T-helper 1 cell (primary cell): ENCODE measurements around the gene NOP9.

ENCODE experiments used
- DNase-seq, 5 donors: peaks; one replicate each; pipeline ENCODE4 v3.0.0-alpha.2; 2012 to 2020

NOP9 gene

DNA sequence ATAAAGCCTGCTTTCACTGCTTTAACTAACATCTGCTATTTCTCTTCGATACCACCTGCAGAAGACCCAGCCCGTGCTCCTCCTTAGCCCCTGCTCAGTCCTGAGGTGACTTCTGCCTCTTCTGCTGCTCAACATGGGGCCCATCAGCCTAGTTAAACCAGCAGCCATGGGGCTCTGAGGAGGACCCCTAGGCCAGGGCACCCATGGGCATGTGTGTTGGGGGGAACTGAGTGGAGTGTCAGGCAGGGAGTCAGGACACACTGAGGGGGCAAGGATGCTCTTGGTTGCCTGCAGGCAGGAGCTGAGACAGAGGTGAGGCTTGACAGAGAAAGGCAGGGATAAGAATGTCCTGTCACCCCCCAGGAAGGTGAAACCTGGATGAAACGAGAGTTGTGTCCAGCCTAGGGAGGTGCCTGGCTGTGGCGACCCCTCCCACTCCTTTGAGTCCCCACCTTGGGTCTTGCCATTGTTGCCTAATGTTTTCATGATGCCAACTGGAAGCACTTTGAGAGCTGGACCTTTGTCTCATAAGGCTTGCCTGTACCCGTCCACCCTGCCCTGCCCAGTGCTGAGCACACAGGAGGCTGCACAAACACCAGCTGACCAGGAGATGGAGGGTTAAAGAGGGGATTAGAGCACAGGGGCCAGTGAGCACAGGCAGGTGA is 15.7 kb upstream of the NOP9 start:
- DNase-seq: no peak

DNA sequence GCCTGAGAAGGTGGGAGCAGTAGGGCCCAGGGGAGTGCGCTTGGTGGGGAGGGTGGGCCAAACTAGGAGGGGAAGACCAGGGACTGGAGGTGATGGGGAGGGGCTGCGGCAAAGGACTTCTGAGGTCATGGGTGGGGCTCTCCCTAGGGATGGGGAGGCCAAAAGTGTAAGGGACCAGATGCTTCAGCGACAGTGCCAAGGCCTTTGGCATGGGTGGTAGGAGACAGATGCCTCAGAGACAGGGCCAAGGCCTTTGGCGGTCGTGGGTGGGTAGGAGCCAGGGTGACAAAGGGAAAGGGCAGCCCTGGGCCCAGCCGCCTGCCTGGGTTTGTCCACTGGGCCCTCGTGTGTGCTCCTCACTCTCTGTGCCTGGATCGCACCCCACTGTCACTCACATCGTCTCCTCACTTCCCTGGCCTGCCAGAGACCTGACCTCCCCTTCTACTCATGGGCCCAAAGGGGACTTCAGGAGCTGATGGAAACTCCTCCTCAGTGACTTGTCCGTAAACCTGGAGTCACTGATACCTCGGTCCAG is 15.1 kb upstream of the NOP9 start:
- DNase-seq: no peak

DNA sequence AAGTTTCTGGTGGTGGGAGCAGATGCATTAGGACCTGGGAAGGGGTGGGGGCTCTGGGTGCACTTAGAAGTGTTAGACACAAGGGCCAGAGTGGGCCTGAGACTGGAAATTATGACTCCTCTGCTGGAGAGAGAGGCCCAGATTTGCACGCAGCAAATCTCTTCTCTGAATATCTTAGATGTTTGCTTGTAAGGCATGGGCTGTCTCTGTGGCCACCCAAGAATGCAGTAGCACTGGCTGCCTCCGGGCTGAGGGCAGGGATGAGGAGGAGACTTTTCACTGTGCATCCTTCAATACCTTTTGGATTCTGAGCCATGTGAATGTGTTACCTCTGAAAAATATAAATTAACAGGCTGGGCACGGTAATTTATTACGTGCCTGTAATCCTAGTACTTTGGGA is 14.3 kb upstream of the NOP9 start:
- DNase-seq: no peak

DNA sequence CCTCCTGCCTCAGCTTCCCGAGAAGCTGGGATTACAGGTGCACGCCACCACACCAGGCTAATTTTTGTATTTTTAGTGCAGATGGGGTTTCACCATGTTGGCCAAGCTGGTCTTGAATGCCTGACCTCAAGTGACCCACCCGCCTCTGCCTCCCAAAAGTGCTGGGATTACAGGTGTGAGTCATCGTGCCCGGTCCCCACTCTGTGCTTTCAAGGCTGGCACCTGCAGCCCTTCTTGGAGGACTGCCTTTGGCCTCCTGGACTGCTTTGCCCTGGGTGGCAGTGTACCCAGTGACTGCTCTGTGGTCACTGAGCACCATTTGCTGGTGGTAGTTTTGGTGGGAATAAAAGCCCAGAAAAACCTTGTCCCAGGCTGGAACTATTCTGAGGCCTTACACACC is 12.7 kb upstream of the NOP9 start:
- DNase-seq: no peak

DNA sequence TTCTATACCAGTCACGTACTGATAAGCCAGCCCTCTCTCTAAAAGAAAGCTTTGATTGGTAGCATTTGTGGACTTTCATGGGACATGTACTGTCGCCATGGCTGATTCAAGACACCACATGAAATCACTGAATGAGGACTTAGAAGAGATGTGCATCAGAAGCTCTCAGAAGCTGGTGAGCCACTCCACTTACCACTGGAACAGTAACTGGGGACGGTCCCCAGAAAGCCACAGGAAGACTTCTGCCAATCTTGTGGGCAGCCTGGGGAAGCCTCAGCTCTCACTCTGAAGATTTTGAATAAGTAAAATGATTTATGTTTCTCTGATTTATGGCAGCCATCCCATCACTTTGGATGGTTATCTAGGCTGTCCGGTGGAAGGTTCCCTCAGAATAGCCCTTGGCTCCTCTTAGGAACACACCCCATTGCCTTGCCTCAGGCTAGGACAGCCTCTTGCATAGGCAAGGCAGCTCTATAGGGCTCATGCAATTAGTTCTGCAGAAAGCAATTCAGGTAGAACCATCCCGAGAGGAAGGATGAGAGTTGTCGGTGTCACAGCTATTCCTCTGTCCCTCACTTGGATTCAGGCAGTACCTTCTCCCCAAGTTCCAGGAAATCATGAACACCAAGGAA is 9.9 kb upstream of the NOP9 start:
- peak in 1 of 5 donors; percentile 72 for DNase-seq

DNA sequence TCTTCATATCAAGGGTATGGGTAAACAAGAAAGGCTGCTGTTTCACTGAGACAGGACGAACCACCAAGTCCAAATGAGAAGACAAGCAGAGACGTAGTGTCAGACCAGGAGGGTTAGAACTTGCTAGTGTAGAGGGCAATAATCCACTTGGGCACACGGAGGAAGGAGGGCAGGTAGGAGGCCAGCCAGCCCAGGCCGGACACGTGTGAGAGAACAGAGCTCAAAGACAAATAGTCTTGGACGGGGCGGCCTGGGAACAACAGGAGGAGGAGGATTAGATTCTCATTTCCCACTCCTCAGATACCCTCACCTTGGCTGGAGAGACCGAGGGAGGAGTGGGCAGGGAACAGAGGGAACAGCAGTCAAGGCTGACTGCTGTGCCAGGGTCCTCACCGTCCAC is 8.9 kb upstream of the NOP9 start:
- no peak for DNase-seq

DNA sequence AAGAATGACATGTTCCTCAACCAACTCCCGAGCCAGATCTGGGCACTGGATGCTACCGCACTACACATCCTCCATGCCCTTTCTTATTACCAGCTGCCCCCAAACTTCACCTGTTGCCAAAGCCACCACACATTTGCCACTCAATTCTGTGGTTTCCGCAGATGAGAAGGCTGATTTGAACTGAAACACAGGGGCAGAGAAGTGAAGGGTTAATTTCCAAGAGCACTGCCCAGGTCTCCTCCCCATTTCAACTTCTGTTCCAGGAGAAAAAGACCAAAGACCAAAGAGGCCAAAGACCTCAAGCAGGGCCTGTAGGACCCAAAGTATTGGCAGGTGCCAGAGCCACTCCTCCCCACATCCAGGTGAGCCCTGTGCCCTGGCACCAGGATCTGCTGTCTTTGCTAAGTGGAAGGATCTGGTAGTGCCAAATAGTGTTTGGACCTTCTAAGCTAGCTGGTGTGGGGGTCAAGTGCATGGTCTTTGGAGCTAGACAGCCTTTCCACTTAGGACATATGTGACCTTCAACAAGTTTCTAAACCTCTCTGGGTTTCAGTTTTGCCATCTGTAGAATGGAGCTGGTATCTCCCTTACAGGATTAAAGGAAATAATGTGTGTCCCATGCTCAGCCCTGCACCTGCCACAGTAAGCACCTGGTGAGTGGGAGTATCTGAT is 8.1 kb upstream of the NOP9 start:
- no peak for DNase-seq

DNA sequence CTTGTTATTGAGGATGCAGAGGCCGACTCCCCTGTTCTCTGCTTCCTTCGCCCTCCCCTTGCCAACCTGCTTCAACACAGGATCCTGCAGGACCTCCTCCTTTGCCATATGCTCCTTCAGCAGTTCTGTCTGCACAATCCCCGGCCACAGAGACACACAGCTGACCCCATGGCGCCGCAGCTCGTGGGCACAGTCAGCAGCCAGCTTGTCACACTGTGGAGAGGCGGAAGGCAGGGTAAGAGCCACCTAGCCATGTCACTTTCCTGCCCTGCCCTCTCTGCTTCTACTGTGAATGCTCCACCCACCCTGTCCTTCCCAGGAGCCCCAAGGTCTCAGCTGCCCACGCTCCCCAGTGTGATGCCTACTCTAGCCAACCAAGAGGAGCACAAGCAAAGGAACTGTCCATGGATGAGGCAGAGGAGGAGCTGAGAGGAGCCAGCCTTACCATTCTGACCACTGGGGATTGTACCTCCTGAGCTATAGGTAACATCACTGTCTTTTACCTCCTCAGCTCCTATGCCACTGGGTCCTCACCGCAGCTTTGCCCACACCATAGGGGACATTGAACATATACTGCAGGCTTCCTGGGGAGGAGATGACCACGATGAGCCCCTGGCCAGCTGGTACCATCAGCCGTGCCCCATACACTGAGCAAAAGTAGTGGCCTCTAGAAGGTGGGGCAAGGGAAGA is 7.4 kb upstream of the NOP9 start:
- DNase-seq: no peak

DNA sequence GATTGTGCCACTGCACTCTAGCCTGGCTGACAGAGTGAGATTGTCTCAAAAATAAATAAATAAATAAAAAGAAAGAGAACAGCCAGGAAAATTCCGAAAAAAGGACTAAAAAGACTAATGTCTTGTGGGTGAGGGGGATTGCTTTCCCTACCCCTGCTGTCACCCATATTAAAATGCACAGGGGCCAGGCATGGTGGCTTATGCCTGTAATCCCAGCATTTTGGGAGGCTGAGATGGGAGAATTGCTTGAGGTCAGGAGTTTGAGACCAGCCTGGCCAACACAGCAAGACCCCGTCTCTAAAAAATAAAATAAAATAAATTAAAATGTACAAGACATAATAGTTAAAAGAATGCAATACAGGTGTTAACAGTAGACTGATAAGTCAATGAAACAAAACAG is 6.1 kb upstream of the NOP9 start:
- no peak for DNase-seq

DNA sequence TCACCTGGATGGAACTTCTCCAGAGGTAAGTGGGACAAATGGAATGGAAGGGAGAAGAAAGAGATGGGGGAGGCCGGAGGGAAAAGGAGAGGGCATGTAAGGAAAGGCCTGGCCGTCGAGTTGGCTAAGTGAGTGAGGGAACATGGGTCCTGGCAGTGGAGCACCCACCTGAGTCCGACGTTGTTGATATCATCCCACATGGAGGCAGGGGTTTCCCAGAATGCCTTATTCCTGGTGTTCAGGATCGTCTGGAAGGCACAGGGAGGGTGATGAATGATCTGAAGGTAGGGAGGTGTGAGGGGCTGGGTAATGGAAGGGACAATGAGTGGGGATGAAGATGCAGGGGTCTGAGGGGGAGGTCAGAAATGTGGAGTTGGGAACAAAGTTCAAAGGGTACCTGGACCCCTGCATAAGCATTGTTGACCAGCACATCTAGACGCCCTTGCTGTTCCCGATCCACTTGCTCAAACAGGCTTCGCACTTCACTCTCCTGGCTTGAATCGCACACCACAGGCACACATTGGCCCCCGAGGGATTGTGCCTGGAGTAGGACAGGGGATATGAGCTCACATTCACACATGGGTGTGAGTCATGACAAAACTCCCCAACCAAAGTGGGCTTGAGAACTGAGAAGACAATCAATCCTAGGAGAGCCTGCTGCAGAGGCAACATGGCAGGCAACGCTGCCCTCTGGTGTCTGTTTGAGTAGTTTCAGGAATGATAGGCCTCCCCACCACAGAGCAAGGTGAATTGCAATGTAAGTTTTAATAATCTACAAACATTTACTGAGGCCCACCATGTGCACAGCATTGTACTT is 3.1 kb upstream of the NOP9 start:
- peak; percentile 28 to 80 (median 58) for DNase-seq

DNA sequence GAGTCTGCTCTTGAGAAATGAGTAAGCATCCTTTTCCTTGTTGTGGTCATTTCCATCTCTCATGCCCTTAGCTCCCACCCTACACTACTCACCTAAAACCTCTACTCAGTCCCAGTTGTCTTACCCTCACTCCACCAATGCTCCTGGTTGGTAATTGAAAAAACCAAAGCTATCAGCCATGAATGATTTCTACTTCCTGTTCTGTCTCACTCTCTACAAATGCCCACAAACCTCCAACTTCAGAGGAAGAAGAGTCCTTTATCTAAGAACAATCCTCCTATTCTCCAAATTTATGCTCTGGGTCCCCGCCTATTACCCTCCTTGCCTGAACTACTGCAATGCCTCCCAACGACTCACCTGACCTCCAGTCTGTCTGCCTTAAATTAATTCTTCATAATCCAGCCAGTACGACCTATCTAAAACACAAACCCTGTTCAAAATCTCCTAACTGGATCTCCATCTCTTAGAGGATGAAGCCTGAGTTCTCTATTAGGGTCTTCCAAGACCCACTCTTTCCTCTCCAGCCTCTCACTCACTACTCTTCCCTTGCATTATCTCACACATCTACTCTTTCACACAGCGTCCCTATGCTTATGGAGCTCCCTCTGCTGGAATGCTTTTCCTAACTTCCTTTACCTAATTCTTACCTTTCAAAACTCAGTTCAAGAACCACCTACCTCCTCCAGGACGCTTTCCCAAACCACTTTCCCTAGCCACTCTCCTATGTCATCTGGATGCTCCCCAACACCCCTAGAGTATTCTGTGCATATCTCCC is 2.3 kb upstream of the NOP9 start:
- no peak for DNase-seq

DNA sequence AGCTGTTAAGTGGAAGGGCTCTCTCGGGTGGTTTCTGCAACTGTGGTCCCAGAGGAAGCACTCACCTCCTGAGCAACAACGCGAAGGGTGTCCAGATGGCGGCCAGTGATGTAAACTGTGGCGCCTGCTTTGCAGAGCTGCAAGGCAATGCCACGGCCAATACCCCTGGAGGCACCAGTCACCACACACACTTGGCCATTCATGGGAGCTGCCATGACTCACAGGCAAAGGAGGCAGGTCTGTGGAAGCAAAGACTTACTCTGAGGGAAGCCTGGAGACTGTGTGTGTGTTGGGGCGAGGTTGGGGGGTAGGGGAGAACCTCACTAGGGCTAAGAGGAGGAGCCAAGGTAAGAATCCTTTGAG is 777 bp upstream of the NOP9 start:
- DNase-seq: no peak

DNA sequence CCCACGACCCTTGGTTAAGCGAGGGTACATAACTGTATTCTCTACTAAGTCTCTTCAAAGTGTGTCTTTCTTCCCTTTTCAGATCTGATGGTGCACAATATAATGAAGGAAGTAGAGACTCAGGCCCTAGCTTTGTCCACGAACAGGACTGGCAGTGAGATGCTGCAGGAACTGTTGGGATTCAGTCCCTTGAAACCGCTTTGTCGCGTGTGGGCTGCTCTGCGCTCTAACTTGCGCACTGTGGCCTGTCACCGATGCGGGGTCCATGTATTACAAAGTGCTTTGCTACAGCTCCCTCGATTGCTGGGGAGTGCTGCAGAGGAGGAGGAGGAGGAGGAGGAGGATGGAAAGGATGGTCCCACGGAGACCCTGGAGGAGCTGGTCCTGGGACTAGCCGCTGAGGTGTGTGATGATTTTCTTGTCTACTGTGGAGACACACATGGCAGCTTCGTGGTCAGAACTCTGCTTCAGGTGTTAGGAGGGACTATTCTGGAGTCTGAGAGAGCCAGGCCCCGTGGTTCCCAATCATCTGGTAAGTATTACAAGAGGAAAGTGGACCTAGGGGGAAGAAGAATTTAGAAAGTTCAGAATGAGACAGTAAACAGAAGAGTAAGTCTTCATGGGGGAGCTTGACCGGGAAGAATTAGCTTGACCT is 803 bp downstream of the NOP9 start:
- DNase-seq: no peak

DNA sequence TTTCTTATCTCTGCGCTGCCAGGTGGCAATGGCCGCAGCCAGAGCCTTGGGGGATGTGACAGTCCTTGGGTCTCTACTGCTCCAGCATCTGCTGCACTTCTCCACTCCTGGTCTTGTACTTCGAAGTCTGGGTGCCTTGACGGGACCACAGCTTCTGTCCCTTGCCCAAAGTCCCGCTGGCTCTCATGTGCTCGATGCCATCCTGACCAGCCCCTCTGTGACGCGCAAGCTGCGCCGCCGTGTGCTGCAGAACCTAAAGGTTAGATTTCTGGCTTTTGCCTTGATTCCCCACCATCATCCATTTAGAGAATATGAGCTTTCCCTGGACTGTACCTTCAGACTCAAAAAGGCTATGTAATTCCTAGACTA is 4.4 kb downstream of the NOP9 start:
- DNase-seq: no peak

DNA sequence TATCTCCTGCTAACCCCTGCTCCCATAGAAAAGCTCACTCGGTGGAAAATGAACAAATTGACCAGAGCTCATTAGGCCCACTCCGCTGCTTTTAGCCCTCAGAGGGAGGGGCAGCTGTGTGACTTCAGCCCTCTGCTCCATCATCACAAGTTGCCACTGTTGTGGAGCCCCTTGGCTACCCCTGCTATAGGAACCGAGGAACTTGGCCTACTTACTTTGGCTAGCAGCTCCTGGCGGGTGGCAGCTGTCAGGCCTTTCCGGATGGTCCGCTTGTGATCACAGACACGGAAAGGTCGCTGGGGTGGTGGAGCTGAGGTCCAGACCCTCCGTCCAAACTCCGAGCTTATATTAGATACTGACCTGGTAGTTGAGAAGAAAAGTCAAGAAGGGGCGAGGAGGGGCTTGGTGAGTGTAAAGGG is 7.5 kb downstream of the NOP9 start:
- DNase-seq: no peak

DNA sequence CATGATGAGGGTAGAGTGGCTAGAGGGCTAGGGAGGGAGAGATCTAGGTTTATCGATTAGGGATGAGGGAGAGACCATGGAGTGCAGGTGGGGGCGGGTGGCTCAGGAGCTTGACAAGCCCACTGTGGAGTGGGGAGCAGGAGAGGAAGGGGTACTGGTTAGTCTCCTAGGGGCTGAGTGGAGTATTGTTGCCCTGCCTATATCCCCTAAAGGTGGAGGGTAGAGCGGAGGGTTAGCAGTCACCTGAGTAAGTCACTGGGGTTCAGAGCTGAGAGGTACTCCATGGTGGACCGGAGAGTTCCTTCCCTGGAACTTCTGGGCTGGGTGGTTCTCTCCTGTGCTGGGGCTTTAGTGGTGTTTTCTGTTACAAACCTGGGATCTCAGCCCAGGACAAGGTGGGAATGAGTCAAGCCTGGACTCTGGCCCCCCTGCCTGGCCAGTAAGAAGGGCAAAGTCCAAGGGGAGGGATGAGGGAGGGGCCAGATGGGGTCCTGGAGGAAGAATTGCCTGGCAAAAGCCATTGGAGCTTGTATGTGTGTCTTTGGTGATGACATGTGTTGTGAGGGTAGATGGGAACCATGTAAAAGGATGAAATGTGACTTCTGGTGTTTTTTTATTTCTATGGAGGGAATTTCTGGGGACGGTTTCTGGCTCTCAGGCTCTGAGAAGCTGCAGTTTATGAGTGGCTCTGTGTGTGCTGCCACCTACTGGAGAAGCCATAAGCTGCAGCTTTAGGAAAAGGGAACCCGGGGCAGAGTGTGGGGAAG is 8.1 kb downstream of the NOP9 start, which contains the start of gene CIDEB:
CIDEB (minus strand) TSS at position 403 of the 767 bp plus-strand sequence; CDS start at position 284, 119 bp downstream.
- peak in 4 of 5 donors; percentile 37 to 50 (median 42) for DNase-seq

DNA sequence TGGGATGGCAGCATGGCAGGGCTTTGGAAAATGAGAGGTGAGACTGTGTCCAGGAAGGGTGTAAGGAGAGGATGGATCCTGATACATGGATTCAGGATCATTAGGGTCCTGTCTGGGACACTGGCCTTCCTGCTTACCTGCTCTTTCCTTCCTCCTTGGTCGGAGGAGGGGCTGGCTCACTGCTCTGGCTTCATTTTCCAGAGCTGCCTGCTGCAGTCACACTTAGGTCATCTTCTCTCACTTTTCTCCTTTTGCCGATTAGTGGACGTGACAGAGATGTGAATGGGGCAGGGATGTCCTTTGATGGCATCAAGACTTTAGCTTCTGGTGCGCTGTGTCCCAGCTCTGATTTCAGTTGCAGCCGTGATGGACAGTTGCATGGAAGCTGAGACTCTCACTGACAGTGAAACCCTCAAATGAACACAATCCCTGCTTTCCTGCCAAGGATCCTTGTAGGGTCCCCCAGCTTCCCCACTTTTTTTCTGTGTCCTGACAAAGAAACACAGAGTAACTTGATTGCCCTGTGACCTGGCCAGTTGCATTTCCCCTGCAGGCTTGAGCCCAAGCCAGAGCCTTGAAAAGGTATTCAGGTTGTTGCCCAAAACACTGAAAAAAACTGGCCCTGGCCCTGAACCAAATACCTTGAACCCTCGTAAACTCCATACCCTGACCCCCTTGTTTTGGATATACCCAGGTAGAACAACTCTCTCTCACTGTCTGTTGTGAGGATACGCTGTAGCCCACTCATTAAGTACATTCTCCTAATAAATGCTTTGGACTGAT is 8.9 kb downstream of the NOP9 start:
- DNase-seq: no peak

DNA sequence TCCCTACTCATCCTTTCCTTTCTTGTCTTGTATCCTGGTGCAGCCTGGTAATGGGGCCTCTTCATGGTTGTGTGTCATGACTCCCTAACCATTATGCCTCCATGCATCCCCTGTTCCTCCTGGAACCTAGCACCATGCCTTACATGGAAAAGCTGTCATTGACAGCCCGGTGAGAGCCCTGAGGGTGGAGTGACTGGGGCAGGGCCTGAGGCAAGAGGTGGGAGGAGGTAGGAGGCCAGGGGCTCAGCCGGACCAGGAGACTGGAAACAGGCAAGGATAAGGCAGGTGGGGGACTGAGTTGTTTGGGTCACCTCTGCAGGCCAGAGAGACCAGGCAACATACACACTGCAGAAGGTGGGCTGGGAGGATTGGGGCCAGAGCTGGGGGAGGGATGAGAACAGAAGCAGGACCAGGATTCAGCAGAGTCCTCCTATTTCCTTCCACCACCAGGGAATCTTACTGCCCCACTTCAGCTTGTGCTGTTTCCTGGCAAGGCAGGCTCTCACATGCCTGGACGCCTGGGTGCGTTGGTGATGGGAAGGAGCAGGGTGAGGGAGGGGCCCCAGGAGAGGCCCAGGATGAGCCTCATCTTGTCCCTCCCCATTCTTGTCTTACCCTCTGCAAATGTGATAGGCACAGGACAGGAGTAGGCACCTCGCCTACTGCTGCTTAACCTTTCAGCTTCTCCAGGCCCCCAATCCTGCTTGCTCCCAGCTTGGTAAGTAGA is 10.1 kb downstream of the NOP9 start, which contains the start of gene LTB4R2:
LTB4R2 (plus strand) TSS at position 603 of the 727 bp plus-strand sequence. CDS start 525 bp downstream, outside the sequence.
- no peak for DNase-seq

DNA sequence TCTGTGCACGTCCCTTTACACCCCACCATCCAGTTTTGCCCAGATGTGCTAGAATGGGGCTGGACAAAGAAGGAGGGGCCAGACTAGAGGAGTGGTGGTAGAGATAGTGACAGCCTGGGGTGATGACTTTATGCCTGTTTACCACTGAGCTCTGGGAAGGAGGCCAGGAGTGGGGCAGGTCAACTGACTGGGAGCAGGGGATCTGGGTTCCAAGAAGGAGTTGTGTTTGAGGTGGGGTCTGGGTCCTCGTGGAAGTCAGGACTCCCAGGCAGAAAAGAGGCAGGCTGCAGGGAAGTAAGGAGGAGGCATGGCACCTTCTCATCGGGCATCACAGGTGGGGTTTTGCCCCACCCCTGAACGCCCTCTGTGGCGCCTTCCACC is 10.6 kb downstream of the NOP9 start:
- no peak for DNase-seq
